ENCODE data around the gene GLCCI1. TPM values are rescaled to one million over a fixed set of nuclear protein-coding genes. Genes with fewer than 3 reads are reported as not detected.

GLCCI1 gene
- total RNA-seq, 1 donor from 2014 or later = 25.5 TPM

- DNase-seq (ENCODE audit: low spot score) = no peak
Measured at GRCh38 chr7:8130663-8131062, 162.1 kb downstream of the GLCCI1 start.

GRCh38 chr7:8131694-8132605 is 163.4 kb downstream of the GLCCI1 start:
- no peak for DNase-seq (ENCODE audit: low spot score)

GRCh38 chr7:8133188-8133848 is 164.7 kb downstream of the GLCCI1 start:
- DNase-seq (ENCODE audit: low spot score) = no peak

- DNase-seq (ENCODE audit: low spot score) = no peak
Measured at GRCh38 chr7:8134089-8134733, 165.6 kb downstream of the GLCCI1 start.

- no peak for DNase-seq (ENCODE audit: low spot score)
Measured at GRCh38 chr7:8135417-8135816, 166.8 kb downstream of the GLCCI1 start.

- no peak for DNase-seq (ENCODE audit: low spot score)
Measured at GRCh38 chr7:8136051-8136730, 167.6 kb downstream of the GLCCI1 start.
